Stimulated activated CD4-positive, alpha-beta T cell treated with anti-CD3 and anti-CD28 coated beads, Interleukin-15, amount 100 ng/mL, for 48 hours (primary cell): Measurements from ENCODE around the gene TP63.
"Not testable (repeated sequence)": the region's sequence is repeated elsewhere in the genome, so short reads cannot be mapped to it uniquely, and the experiment has no call there.

Experiments used
- DNase-seq, 2 donors: peaks; one replicate each; pipeline ENCODE4 v3.0.0-alpha.2; 2020; ENCODE audit warnings: low read depth in 2 of 2

TP63 gene

DNA sequence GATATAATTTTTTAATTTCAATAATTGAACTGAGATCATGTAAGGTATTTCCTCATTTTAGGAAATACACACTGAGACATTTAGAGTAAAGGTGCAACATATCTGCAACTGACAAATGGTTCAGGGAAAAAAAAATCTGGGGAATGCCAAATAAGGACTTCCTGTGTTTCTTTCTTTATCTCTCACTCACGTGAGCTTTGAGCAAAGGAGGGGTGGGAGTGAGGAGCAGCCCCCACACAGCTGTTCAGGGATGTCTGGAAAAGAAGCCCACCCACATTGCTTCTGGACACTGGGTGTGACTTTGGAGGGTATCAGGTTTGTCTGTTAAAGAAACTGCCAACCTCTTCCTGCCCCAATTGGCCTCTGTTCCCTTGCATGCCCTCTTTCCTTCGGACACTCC is 5.6 kb upstream of the TP63 start:
- DNase-seq, result no peak

- DNase-seq, result no peak
Measured at GRCh38 chr3:189626286-189626685, 4.9 kb upstream of the TP63 start.

DNA sequence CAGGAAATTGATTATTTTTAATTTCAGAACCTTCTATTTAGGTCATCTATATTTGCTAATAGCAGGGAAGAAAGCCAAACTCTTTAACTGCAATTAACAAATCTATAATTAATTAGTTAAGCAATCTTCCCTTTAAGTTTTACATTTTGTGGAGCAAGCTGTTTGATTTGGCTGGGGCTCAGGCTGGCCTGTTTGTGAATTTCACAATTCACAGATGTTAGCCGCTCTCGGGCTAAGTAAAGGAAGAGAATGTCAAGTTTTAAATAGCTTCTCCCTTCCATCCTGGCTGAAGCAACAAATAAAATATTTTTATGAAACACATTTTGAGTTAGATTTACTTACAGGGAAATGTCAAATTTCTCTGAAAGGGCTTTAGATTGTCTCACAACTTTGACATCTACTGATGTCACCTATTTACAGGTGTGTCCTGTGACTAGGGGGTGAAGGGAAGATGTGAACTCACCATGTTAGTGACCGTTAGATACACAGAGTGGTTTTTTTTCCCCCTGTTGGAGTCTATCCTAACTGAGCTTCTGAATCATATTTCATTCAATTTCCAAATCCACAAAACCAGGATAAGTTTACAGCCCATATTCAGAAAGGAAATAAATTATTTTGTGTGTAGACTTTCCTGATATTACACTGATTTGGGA is 1.3 kb upstream of the TP63 start:
- no peak for DNase-seq

- no peak for DNase-seq
Measured at GRCh38 chr3:189630767-189631372, 319 bp upstream of the TP63 start.

- no peak for DNase-seq
Measured at GRCh38 chr3:189631409-189631808, 220 bp downstream of the TP63 start.

DNA sequence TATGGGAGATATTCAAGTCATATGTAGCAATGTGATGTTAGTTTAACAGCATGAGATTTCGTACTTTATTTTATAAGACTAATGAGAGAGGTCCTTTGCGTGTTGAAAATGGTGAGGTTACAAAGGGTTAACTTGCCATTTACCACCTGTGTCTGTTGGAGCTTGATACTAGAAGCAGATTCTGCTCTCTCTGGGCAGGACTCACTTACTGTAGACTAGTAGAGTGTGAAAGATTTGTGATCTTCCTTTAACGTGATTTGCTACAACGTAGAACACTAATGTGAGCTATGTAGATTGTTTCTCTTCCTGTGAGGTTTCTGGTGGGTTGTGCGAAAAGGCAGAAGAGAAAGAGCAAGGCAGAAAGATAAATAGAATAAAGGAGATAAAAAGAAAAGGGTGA is 1.1 kb downstream of the TP63 start:
- no peak for DNase-seq

DNA sequence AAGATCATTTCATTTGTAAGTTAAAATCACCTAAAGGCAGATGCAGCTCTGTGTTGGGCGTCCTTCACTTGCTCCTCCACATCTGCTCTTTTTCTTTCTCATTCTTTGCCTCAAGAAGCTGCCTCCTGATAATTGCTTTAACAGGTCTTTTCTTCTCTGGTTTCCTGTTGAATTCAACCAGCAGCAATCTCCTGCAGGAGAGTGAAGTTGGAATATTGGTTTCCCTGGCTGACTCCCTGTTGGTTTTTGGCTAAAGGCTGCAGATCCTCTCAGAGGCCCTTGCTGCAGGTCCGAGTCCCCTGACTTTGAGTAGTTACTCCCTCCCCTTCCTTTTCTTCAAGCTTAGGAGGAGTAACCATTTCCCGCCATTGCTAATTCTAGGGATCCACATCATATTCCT is 4.2 kb downstream of the TP63 start:
- DNase-seq, result no peak

GRCh38 chr3:189636048-189636447 is 4.9 kb downstream of the TP63 start:
- DNase-seq, result no peak

DNA sequence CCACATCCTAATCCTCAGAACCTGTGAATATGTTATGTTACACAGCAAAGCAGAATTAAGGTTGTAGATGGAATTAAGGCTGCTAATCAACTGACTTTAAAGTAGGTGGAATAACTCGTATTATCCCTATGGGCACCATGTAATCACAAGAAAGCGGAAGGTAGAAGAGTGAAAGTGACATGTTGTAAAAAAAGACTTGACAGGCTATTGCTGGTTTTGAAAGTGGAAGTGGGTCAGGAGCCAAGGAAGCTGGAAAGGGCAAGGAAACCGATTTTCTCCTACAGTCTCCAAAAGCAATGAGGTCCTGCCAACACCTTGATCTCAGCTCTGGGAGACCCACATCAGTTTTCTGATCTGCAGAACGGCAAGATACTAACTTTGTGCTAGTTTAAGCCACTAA is 6.6 kb downstream of the TP63 start:
- DNase-seq, result no peak

- DNase-seq, result no peak
Measured at GRCh38 chr3:189638276-189639031, 7.3 kb downstream of the TP63 start.

GRCh38 chr3:189641776-189642175 is 10.6 kb downstream of the TP63 start:
- DNase-seq, result no peak

DNA sequence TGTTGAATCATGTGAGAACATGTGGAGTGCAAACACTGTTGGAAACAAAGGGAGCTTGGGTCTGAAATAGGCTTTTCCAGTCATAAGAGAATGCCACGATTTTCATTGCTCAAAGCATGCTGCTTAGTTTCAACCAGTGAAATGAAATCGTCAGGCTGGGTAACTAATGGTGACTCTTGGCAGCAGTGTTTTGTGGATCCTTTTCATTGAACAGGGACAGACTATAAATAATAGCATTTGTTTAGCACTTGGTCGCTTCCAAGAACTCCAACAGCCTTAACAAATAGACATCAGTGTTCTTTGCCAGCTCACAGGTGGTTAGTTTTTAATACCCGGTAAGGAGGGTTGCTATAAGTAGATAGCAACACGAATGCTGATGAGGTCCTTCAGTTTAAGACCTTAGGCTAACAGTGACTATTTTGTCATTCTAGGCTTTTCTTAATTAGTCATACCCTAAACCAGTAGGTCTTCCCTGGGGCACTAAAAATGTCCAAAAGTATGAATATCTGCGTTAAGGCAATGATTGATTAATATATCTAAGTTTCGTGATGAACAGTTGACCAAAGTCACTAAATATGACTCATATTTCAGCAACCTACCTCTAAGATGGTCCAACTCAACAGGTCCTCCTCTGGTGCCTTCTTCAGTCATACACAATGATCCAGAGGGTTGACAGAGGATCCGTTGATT is 15.8 kb downstream of the TP63 start:
- DNase-seq, result no peak

GRCh38 chr3:189652042-189652441 is 20.9 kb downstream of the TP63 start:
- no peak for DNase-seq

DNA sequence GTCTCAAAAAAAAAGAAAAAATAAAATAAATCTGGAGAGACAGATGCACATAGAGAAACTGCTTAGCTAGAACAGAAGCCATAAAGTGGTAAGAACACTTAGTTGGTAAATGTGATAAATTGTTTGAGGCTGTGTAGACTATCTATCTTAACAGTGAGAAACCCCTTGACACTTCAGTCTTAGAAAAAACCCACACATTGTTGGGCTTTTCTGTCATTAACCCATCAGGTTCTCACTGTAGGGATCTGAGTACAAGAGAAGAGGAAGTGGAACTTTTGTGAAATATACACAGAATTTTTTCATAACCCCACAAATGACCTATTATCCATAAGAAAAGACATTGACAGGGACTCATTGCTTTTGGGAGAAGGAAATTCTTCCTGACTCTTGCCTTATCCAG is 24.4 kb downstream of the TP63 start:
- no peak for DNase-seq

DNA sequence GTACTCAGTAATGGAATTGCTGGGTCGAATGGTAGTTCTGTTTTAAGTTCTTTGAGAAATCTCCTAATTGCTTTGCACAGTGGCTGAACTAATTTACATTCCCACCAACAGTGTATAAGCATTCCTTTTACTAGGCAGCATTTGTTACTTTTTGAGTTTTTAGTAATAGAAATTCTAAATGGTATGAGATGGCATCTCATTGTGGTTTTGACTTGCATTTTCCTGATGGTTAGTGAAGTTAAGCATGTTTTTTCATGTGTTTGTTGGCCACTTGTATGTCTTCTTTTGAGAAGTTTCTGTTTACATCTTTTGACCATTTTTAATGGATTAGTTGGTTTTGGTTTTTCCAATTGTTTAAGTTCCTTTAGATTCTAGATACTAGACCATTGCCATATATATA is 28.4 kb downstream of the TP63 start:
- DNase-seq, result no peak

GRCh38 chr3:189664311-189664710 is 33.1 kb downstream of the TP63 start:
- no peak for DNase-seq

GRCh38 chr3:189672346-189672745 is 41.2 kb downstream of the TP63 start:
- DNase-seq, result not testable (repeated sequence)

DNA sequence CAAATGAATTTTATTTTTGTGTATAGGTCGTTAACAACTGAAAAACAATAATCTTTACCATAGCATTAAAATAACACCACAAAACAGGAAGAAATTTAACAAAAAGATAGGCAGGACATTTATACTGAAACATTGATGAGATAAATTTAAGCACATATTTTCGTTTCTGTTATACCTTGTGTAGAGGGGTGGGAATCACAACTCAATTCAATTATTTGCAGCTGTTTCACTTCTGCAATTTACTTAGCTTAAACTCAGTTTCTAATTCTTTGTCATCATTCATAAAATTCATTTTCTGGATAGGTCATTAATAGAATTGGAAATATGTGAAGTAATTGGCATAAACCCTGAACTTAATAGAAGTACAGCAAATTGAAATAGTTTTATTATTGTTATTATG is 42.3 kb downstream of the TP63 start:
- no peak for DNase-seq

DNA sequence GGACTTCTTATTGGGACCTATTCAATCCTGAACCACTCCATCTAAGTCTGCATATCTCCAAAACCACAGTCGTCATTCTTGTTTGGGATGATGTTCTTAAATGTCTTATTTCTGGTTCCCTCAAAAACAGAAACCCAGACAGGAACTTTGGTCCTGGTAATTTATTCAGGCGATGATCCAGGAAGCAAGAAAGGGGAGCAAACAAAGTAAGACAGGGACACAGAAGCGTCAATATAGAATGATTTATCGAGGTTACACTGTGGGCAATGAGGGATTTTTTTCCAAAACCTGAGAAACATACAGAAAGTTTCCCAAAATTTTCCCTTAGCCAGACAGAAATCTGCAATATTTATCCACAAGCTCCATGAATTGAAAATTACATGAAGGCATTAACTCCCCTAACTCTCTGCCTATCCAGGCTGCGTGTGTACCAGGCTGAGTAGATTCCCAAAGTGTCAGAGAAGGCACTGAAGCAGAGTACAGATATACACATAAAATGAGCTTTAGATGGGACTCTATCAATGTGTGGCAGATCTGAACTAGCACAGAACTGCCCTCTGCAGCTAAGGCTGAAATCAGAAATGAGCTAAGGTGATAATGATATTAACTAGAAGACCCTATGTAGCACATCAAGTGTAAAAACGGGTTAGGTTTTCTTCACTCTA is 43.2 kb downstream of the TP63 start:
- DNase-seq, result no peak

DNA sequence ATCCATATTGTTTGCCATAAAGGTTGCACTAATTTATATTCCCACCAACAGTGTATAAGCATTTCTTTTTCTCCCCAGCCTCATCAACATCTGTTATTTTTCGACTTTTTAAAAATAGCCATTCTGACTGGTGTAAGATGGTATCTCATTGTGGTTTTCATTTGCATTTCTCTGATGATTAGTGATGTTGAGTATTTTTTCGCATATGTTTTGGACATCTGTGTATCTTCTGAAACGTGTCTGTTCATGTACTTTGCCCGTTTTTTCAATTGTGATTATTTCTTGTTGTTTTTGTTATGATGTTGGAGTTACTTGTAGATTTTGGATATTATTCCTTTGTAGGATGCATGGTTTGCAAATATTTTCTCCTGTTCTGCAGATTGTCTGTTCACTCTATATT is 46.5 kb downstream of the TP63 start:
- DNase-seq, result no peak

GRCh38 chr3:189680723-189681122 is 49.5 kb downstream of the TP63 start:
- DNase-seq, result no peak
